ENCODE results near the gene OR10D3.

OR10D3 gene

GRCh38 chr11:124194293-124195188, 11.4 kb downstream of the OR10D3 start:
- no peaks in the 10 kb centered on the region for H3K4me1 ChIP-seq (ENCODE audit: insufficient read depth, poor library complexity, severe bottlenecking)

GRCh38 chr11:124195189-124195734, 12.1 kb downstream of the OR10D3 start:
- Histone ChIP-seq H3K27me3 (ENCODE audit: insufficient read depth, poor library complexity, severe bottlenecking) (no peaks in the 10 kb centered on the region), H3K4me3 (ENCODE audit: severe bottlenecking) (no peak overlapping the region), H3K36me3 (ENCODE audit: low read depth) (no peaks in the 10 kb centered on the region), H3K9me3 (ENCODE audit: severe bottlenecking) (no peaks in the 10 kb centered on the region), H3K4me1 (ENCODE audit: insufficient read depth, poor library complexity, severe bottlenecking) (no peaks in the 10 kb centered on the region), H3K27ac (ENCODE audit: poor library complexity, severe bottlenecking) (no peak overlapping the region)
- ATAC-seq (ENCODE audit: low read depth), result peak; percentile 87
- DNase-seq (ENCODE audit: low spot score), result no peak
- peak; percentile 88 for TF ChIP-seq CTCF (IDR thresholded peaks at IDR 0.05; ENCODE audit: poor library complexity, severe bottlenecking)

More at GRCh38 chr11:124194293-124195188, 11.4 kb downstream of the OR10D3 start:
- no peak; the same call in 2 of the 3 replicates for ATAC-seq (ENCODE audit: low read depth)
- no peaks in the 10 kb centered on the region for H3K27me3 ChIP-seq (ENCODE audit: insufficient read depth, poor library complexity, severe bottlenecking)
- no peaks in the 10 kb centered on the region for H3K36me3 ChIP-seq (ENCODE audit: low read depth)
- H3K4me3 ChIP-seq (ENCODE audit: severe bottlenecking), result no peak overlapping the region
- no peak for TF ChIP-seq CTCF (IDR thresholded peaks at IDR 0.05; ENCODE audit: poor library complexity, severe bottlenecking)
- no peak overlapping the region for H3K27ac ChIP-seq (ENCODE audit: poor library complexity, severe bottlenecking)
- no peaks in the 10 kb centered on the region for H3K9me3 ChIP-seq (ENCODE audit: severe bottlenecking)
- no peak for DNase-seq (ENCODE audit: low spot score)

- TF ChIP-seq CTCF (IDR thresholded peaks at IDR 0.05; ENCODE audit: poor library complexity, severe bottlenecking), result no peak
- Histone ChIP-seq H3K27ac (ENCODE audit: poor library complexity, severe bottlenecking) (no peak overlapping the region), H3K36me3 (ENCODE audit: low read depth) (no peaks in the 10 kb centered on the region), H3K4me3 (ENCODE audit: severe bottlenecking) (no peak overlapping the region), H3K4me1 (ENCODE audit: insufficient read depth, poor library complexity, severe bottlenecking) (no peaks in the 10 kb centered on the region), H3K27me3 (ENCODE audit: insufficient read depth, poor library complexity, severe bottlenecking) (no peaks in the 10 kb centered on the region), H3K9me3 (ENCODE audit: severe bottlenecking) (no peaks in the 10 kb centered on the region)
- ATAC-seq (ENCODE audit: low read depth) (no peak), DNase-seq (ENCODE audit: low spot score) (no peak)
Measured at GRCh38 chr11:124197999-124198398, 14.9 kb downstream of the OR10D3 start.

DNA sequence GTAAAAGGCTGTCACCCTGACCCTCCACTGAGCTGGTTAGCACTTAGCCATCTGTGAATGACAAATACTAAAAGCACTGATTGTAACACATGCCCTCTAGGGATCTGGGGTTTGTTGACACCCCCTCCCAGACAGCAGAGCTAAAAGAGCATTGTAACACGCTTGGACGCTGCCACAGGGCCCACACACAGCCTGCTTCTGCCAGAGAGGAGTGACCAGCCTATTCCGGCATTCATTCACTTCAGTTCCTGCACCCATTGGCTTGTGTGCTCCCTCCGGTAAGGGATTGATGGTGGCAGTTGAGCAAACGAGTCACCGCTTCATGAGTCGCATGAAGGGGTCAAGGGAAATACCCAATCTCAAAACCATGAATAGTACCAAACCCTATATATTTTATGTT, 15.8 kb downstream of the OR10D3 start:
- no peak overlapping the region for H3K4me3 ChIP-seq (ENCODE audit: severe bottlenecking)
- no peak for DNase-seq (ENCODE audit: low spot score)
- H3K9me3 ChIP-seq (ENCODE audit: severe bottlenecking), result no peaks in the 10 kb centered on the region
- no peak for ATAC-seq (ENCODE audit: low read depth)
- no peaks in the 10 kb centered on the region for H3K36me3 ChIP-seq (ENCODE audit: low read depth)
- no peak for TF ChIP-seq CTCF (IDR thresholded peaks at IDR 0.05; ENCODE audit: poor library complexity, severe bottlenecking)
- no peak overlapping the region for H3K27ac ChIP-seq (ENCODE audit: poor library complexity, severe bottlenecking)
- no peaks in the 10 kb centered on the region for H3K27me3 ChIP-seq (ENCODE audit: insufficient read depth, poor library complexity, severe bottlenecking)
- H3K4me1 ChIP-seq (ENCODE audit: insufficient read depth, poor library complexity, severe bottlenecking), result no peaks in the 10 kb centered on the region

GRCh38 chr11:124199702-124200101, 16.6 kb downstream of the OR10D3 start:
- H3K4me1 ChIP-seq (ENCODE audit: insufficient read depth, poor library complexity, severe bottlenecking), result no peaks in the 10 kb centered on the region
- no peak overlapping the region for H3K27ac ChIP-seq (ENCODE audit: poor library complexity, severe bottlenecking)
- H3K4me3 ChIP-seq (ENCODE audit: severe bottlenecking), result no peak overlapping the region
- no peak for TF ChIP-seq CTCF (IDR thresholded peaks at IDR 0.05; ENCODE audit: poor library complexity, severe bottlenecking)
- ATAC-seq (ENCODE audit: low read depth) (peak; percentile 41; the same call in 1 of the 3 replicates), DNase-seq (ENCODE audit: low spot score) (no peak)
- no peaks in the 10 kb centered on the region for H3K36me3 ChIP-seq (ENCODE audit: low read depth)
- no peaks in the 10 kb centered on the region for H3K9me3 ChIP-seq (ENCODE audit: severe bottlenecking)
- no peaks in the 10 kb centered on the region for H3K27me3 ChIP-seq (ENCODE audit: insufficient read depth, poor library complexity, severe bottlenecking)

Measured in RWPE2 (cell line).